DOHH2 (cell line): Measurements from ENCODE around the gene PAIP2.
"Not testable (repeated sequence)": the region's sequence is repeated elsewhere in the genome, so short reads cannot be mapped to it uniquely, and the experiment has no call there.

ENCODE experiments used
- CTCF ChIP-seq: fragments of 200-600 bp; sonication (generic); IDR thresholded peaks from one replicate; pipeline ENCODE4 v1.5.1; 2014; ENCODE audit warnings: antibody characterized with exemption, mild to moderate bottlenecking, low read depth, low read length; ENCODE audit not compliant: poor library complexity, severe bottlenecking
- EZH2phosphoT487 ChIP-seq: fragments of 200-600 bp; sonication (generic); IDR thresholded peaks from 2 replicates; pipeline ENCODE4 v1.6.1; 2017; ENCODE audit warnings: borderline replicate concordance, mild to moderate bottlenecking, antibody characterized with exemption, low read length, moderate library complexity, mixed read lengths

GRCh38 chr5:139386956-139387355 is 45.3 kb downstream of the PAIP2 start:
- not testable (repeated sequence) for TF ChIP-seq CTCF, EZH2phosphoT487
